GM21786 (cell line): Measurements from ENCODE around the gene COX6A1.
"Not testable (repeated sequence)": the region's sequence is repeated elsewhere in the genome, so short reads cannot be mapped to it uniquely, and the experiment has no call there.

Experiments
- ATAC-seq: cut with Tn5 transposase; IDR thresholded peaks from one replicate; pipeline ENCODE4 v1.9.1; 2021; ENCODE audit not compliant: unreplicated experiment

Gene COX6A1

GRCh38 chr12:120425797-120426196 is 12.1 kb upstream of the COX6A1 start:
- no peak for ATAC-seq

- ATAC-seq, result no peak
Observed at GRCh38 chr12:120428597-120429229, 9.2 kb upstream of the COX6A1 start.

GRCh38 chr12:120429368-120429767 is 8.5 kb upstream of the COX6A1 start:
- no peak for ATAC-seq

GRCh38 chr12:120432772-120433525 is 5.0 kb upstream of the COX6A1 start:
- no peak for ATAC-seq

GRCh38 chr12:120438495-120439198 is 734 bp downstream of the COX6A1 start:
- ATAC-seq, result no peak

- ATAC-seq, result no peak
Observed at GRCh38 chr12:120439646-120440247, 1.8 kb downstream of the COX6A1 start.

GRCh38 chr12:120444676-120445075 is 6.8 kb downstream of the COX6A1 start:
- no peak for ATAC-seq

GRCh38 chr12:120445911-120446843 is 8.3 kb downstream of the COX6A1 start, which contains the start of the genes GATC and TRIAP1:
TSS of gene GATC (plus strand) at chr12:120446444. CDS start at chr12:120446481, 37 bp downstream.
TSS of gene TRIAP1 (minus strand) at chr12:120446384. CDS start at chr12:120446372, 12 bp downstream.
- peak; percentile 85 for ATAC-seq

- not testable (repeated sequence) for ATAC-seq
Observed at GRCh38 chr12:120446844-120447178, 8.9 kb downstream of the COX6A1 start.

GRCh38 chr12:120447992-120448391 is 10.1 kb downstream of the COX6A1 start:
- ATAC-seq, result no peak

GRCh38 chr12:120452524-120452923 is 14.6 kb downstream of the COX6A1 start:
- ATAC-seq, result not testable (repeated sequence)

- ATAC-seq, result no peak
Observed at GRCh38 chr12:120453060-120453750, 15.3 kb downstream of the COX6A1 start.

- no peak for ATAC-seq
Observed at GRCh38 chr12:120453977-120454376, 16.1 kb downstream of the COX6A1 start.

GRCh38 chr12:120455302-120455701 is 17.4 kb downstream of the COX6A1 start:
- ATAC-seq, result no peak

GRCh38 chr12:120457133-120457532 is 19.2 kb downstream of the COX6A1 start:
- no peak for ATAC-seq

- no peak for ATAC-seq
Observed at GRCh38 chr12:120460157-120460556, 22.2 kb downstream of the COX6A1 start.

GRCh38 chr12:120462099-120462640 is 24.3 kb downstream of the COX6A1 start:
- ATAC-seq, result no peak

GRCh38 chr12:120463712-120464111 is 25.8 kb downstream of the COX6A1 start:
- no peak for ATAC-seq

- ATAC-seq, result no peak
Observed at GRCh38 chr12:120465756-120466155, 27.8 kb downstream of the COX6A1 start.
